GM23248 (cell line): Measurements from ENCODE around the gene CDIP1.

Source experiments
- EZH2 ChIP-seq: fragments of 200-600 bp; sonication (generic); IDR thresholded peaks from 2 replicates; pipeline ENCODE4 v1.6.1; 2018; ENCODE audit warnings: antibody characterized with exemption, mild to moderate bottlenecking; ENCODE audit not compliant: insufficient read depth, poor library complexity, severe bottlenecking
- EZH2phosphoT487 ChIP-seq: fragments of 200-600 bp; sonication (generic); IDR thresholded peaks from 2 replicates; pipeline ENCODE4 v1.6.1; 2018; ENCODE audit warnings: antibody characterized with exemption, moderate library complexity, mild to moderate bottlenecking, low read depth; ENCODE audit not compliant: insufficient read depth

DNA sequence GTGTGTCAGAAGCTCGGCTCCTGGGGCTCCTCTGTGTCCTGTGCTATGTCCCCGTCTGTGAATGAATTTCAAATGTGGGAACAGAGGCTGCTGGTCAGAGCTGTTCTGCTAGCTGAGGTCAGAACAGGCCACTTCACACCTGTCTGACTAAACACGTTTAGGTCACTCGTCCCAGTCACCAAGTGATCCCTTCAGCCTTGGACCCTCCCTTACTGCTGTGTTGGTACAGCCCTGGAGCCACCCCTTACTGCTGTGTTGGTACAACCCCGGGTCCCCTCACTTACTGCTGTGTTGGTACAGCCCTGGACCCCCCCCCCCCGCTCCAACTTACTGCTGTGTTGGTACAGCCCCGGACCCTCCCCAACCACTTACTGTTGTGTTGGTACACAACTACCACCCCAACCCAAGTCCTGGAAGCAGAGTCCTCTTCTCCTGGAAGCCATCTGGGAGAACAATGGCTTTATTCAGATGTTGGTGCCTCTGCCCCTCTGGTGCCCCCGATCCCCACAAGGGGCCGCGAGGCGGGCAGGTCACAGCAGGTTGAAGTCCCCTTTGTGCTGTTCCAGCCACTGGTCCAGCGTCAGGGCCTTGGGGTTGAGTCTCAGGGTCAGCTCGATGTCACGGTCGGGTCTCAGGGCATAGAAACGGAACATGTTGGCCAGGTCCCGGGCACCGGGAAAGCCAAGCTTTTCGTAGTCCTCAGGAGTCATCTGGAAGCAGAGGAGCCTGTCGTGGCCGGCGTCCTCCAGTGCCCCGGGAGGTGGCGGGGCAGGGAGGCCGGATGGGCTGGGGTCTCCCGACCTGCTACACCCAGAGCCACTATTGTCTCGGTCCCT, 77.1 kb downstream of the CDIP1 start:
- no peak for TF ChIP-seq EZH2
- TF ChIP-seq EZH2phosphoT487, result no peak
